Type B pancreatic cell (in vitro differentiated cells): ENCODE results near the gene KRT39. TPM values are rescaled to one million over a fixed set of nuclear protein-coding genes. Genes with fewer than 3 reads are reported as not detected.
"Not testable (repeated sequence)": the region's sequence is repeated elsewhere in the genome, so short reads cannot be mapped to it uniquely, and the experiment has no call there.

Source experiments
- DNase-seq: peaks from one replicate; pipeline ENCODE4 v3.0.0; 2021; ENCODE audit warnings: mixed read lengths; ENCODE audit not compliant: unreplicated experiment; ENCODE audit errors: extremely low spot score
- H3K27ac Mint-ChIP-seq: 2 replicates; pipeline ENCODE4 v1.8.0; 2021; ENCODE audit warnings: mild to moderate bottlenecking, mixed read lengths
- H3K27me3 Mint-ChIP-seq: 2 replicates; pipeline ENCODE4 v1.8.0; 2021; ENCODE audit warnings: mixed read lengths
- H3K36me3 Mint-ChIP-seq: 2 replicates; pipeline ENCODE4 v1.8.0; 2021; ENCODE audit warnings: mixed read lengths
- H3K4me1 Mint-ChIP-seq: one replicate; pipeline ENCODE4 v1.8.0; 2021; ENCODE audit warnings: mixed read lengths; ENCODE audit not compliant: unreplicated experiment
- H3K4me3 Mint-ChIP-seq: 2 replicates; pipeline ENCODE4 v1.8.0; 2021; ENCODE audit warnings: mild to moderate bottlenecking, mixed read lengths
- H3K9me3 Mint-ChIP-seq: 2 replicates; pipeline ENCODE4 v1.8.0; 2021; ENCODE audit warnings: mixed read lengths
- total RNA-seq: library from RNA; stranded (reverse); gene quantifications from 2 replicates; pipeline ENCODE4 v1.2.1, GENCODE V29; 2021; ENCODE audit warnings: low replicate concordance
- TF ChIP-seq, protein P1 (sequence below): fragments of 200-600 bp; sonication (generic); conservative IDR thresholded peaks from 2 replicates; pipeline ENCODE4 v1.5.0; 2021; ENCODE audit warnings: antibody characterized with exemption, mild to moderate bottlenecking

Gene KRT39
- total RNA-seq, 1 donor from 2014 or later: 0.70 TPM

GRCh38 chr17:40935624-40936023, 31.1 kb downstream of the KRT39 start:
- Mint-ChIP-seq H3K27ac (peak overlapping the region; percentile 90), H3K36me3 (peaks cover 9% of the 10 kb centered on the region), H3K9me3 (no peaks in the 10 kb centered on the region), H3K4me1 (peaks cover 19% of the 10 kb centered on the region), H3K4me3 (peak overlapping the region; percentile 87), H3K27me3 (peaks cover 4% of the 10 kb centered on the region)
- TF ChIP-seq, protein P1, sequence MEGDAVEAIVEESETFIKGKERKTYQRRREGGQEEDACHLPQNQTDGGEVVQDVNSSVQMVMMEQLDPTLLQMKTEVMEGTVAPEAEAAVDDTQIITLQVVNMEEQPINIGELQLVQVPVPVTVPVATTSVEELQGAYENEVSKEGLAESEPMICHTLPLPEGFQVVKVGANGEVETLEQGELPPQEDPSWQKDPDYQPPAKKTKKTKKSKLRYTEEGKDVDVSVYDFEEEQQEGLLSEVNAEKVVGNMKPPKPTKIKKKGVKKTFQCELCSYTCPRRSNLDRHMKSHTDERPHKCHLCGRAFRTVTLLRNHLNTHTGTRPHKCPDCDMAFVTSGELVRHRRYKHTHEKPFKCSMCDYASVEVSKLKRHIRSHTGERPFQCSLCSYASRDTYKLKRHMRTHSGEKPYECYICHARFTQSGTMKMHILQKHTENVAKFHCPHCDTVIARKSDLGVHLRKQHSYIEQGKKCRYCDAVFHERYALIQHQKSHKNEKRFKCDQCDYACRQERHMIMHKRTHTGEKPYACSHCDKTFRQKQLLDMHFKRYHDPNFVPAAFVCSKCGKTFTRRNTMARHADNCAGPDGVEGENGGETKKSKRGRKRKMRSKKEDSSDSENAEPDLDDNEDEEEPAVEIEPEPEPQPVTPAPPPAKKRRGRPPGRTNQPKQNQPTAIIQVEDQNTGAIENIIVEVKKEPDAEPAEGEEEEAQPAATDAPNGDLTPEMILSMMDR: no peak
- DNase-seq: no peak

DNA sequence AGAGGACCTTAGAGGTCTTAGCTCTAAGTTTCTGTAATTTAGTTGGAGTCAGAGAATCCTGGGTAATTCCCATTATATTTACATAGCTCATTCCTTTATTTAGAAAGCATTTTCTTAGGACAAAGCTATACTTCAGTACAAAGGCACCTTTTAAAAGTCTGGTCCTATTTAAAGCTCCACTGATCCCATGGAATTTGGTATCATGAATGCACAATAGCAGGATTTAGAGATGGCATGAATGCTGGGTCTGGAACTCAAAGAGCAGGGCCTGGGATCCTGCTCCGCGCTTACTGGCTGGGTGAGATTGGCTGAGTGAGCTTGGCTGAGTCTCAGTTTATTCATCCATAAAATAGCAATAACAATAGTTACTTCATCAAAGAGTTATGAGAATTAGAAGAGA, 34.1 kb downstream of the KRT39 start:
- Mint-ChIP-seq H3K36me3 (peaks cover 8% of the 10 kb centered on the region), H3K4me1 (peaks cover 10% of the 10 kb centered on the region), H3K27ac (peak overlapping the region; percentile 18), H3K9me3 (no peaks in the 10 kb centered on the region), H3K4me3 (peak overlapping the region; percentile 79), H3K27me3 (peaks cover 4% of the 10 kb centered on the region)
- TF ChIP-seq, protein P1: no peak
- no peak for DNase-seq

- Mint-ChIP-seq H3K36me3 (peaks cover 4% of the 10 kb centered on the region), H3K27me3 (no peaks in the 10 kb centered on the region), H3K27ac (peak overlapping the region; percentile 57), H3K9me3 (no peaks in the 10 kb centered on the region), H3K4me1 (no peaks in the 10 kb centered on the region), H3K4me3 (peak overlapping the region; percentile 29)
- TF ChIP-seq, protein P1: no peak
- DNase-seq: no peak
Observed at GRCh38 chr17:40931311-40931710, 35.4 kb downstream of the KRT39 start.

DNA sequence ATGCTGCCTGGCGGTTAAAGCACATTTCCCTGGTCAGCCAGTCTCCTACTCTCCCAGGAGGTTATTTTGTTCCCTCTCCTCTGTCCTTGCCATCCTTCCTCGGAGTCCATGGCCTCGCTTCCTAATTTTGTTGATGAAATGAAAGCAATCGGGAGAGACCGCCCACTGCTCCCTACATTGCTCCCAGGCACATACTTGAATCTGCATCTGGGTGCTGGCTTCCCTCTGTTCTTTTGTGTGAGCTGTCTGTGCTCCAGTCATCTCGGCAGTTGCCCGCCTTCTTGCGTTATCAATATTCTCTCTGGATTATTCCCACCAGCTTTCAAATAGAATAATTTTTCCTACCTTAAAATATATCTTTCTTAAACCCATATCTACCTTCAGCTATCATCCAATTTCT, 40.4 kb downstream of the KRT39 start:
- Mint-ChIP-seq H3K4me3 (no peak overlapping the region), H3K4me1 (peaks cover 7% of the 10 kb centered on the region)
- no peak for DNase-seq

DNA sequence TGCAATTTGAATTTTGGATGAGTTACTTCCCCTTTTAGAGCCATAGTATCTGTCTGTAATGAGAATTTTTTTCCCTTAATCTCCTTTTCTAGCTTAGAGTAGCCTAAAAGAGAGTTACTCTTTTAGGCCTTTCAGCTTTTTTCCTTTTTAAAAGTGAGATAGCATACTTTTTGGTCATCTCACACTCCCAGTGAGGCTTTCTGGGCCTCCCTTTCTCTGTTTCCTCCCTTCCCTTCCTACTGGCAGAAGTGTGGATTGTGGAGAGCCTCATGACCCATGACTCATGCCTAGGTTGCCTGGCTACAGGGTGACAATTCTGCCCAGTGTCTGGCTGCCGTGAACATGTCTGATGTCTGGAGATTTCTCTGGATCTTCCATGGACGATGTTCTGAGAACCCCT, 44.5 kb downstream of the KRT39 start:
- TF ChIP-seq, protein P1: no peak
- DNase-seq: no peak

More for the DNA sequence above, 40.4 kb downstream of the KRT39 start:
- no peaks in the 10 kb centered on the region for H3K27me3 Mint-ChIP-seq
- TF ChIP-seq, protein P1: no peak
- H3K27ac Mint-ChIP-seq: peak overlapping the region; percentile 19
- H3K36me3 Mint-ChIP-seq: peaks cover 8% of the 10 kb centered on the region
- H3K9me3 Mint-ChIP-seq: no peaks in the 10 kb centered on the region

DNA sequence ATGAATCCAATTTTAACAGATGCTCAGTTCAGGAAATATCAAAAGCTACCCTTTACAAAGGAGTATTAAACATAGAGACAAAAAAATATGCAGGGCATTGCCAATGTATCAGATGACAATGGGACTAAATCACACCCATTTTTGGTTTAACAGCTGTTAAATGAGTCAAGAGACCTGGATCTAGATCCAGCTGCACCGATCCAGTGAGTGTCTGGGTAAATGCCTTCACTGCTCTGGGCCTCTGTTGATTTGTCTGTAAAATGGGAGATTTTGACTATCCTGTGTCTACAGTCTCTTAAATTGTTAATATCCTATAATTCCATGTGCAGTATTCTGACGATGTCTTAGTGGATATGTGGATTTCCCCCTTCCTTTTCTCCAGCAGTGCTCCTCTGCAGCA, 45.7 kb downstream of the KRT39 start:
- TF ChIP-seq, protein P1: no peak
- Mint-ChIP-seq H3K4me1 (peaks cover 7% of the 10 kb centered on the region), H3K27ac (peak overlapping the region; percentile 71), H3K36me3 (peaks cover 4% of the 10 kb centered on the region), H3K27me3 (no peaks in the 10 kb centered on the region), H3K4me3 (no peak overlapping the region), H3K9me3 (no peaks in the 10 kb centered on the region)
- DNase-seq: no peak

More for the DNA sequence above, 44.5 kb downstream of the KRT39 start:
- Mint-ChIP-seq H3K27me3 (no peaks in the 10 kb centered on the region), H3K4me3 (peak overlapping the region; percentile 13), H3K36me3 (peaks cover 4% of the 10 kb centered on the region), H3K9me3 (no peaks in the 10 kb centered on the region), H3K27ac (peak overlapping the region; percentile 91), H3K4me1 (peaks cover 7% of the 10 kb centered on the region)

- H3K4me1 Mint-ChIP-seq, H3K9me3 Mint-ChIP-seq, H3K27ac Mint-ChIP-seq, H3K4me3 Mint-ChIP-seq, H3K36me3 Mint-ChIP-seq, DNase-seq, H3K27me3 Mint-ChIP-seq: not testable (repeated sequence)
Observed at GRCh38 chr17:40917116-40917515, 49.6 kb downstream of the KRT39 start.
